Esophagus squamous epithelium (tissue), 5 donors: ENCODE measurements around the gene GATB. TPM values are rescaled to one million over a fixed set of nuclear protein-coding genes. Genes with fewer than 3 reads are reported as not detected.

ENCODE experiments used
- DNase-seq: peaks from one replicate; lab custom pipeline; 2025; lab: John Stamatoyannopoulos, UW
- H3K27ac ChIP-seq, 4 donors: fragments of 200-600 bp; sonication (generic); one replicate each; pipeline ENCODE4 v1.5.1; 2016 to 2019; ENCODE audit warnings: mild to moderate bottlenecking in 1 of 4
- H3K27me3 ChIP-seq, 4 donors: fragments of 200-600 bp; sonication (generic); 1 replicate in 3 of 4; 2 replicates in 1 of 4; pipeline versions ENCODE4 v1.5.1 to v1.6.0; 2017 to 2021; ENCODE audit warnings: antibody characterized with exemption in 1 of 4
- H3K36me3 ChIP-seq, 3 donors: fragments of 200-600 bp; sonication (generic); one replicate each; pipeline ENCODE4 v1.5.1; 2016 to 2019
- H3K4me1 ChIP-seq, 3 donors: fragments of 200-600 bp; sonication (generic); one replicate each; pipeline ENCODE4 v1.5.1; 2017 to 2019
- H3K4me3 ChIP-seq, 4 donors: fragments of 200-600 bp; sonication (generic); 1 replicate in 3 of 4; 2 replicates in 1 of 4; pipeline ENCODE4 v1.5.1; 2016 to 2019; ENCODE audit warnings: mild to moderate bottlenecking in 2 of 4, moderate library complexity in 1 of 4
- H3K9me3 ChIP-seq, 3 donors: fragments of 200-600 bp; sonication (generic); one replicate each; pipeline ENCODE4 v1.5.1; 2016 to 2019
- POLR2A ChIP-seq, 4 donors: fragments of 450-650 bp; IDR thresholded peaks; one replicate each; pipeline ENCODE4 v1.6.1; 2017; ENCODE audit warnings: antibody characterized with exemption in 4 of 4, mild to moderate bottlenecking in 4 of 4, moderate library complexity in 3 of 4
- WGBS, 2 donors: methylation state at CpG; one replicate each; pipeline ENCODE4 v1.1.5; 2018; 5-methylcytosine and 5-hydroxymethylcytosine counted together
- intact Hi-C: fragments of 100-400 bp; cut with DNase I; formaldehyde crosslinking; loops from one replicate; pipeline ENCODE4 v1.15.0; 2022
- total RNA-seq, 4 donors: library from RNA; depleted of rRNA; stranded (reverse); fragments of >200 nt; gene quantifications; one replicate each; pipeline ENCODE4 v1.1.0, GENCODE V29; 2016
- TF ChIP-seq, protein P1 (sequence below), 6 experiments: fragments of 450-650 bp in 4 of 6; fragments of 200-600 bp in 2 of 6; sonication (generic) in 2 of 6; IDR thresholded peaks; one replicate each; pipeline ENCODE4 v1.5.1; 2016 to 2019; ENCODE audit warnings: antibody characterized with exemption in 6 of 6, mild to moderate bottlenecking in 4 of 6, moderate library complexity in 4 of 6
- donor health status: DM: yes; HTN: yes; CAD: no.

Gene GATB
- total RNA-seq, 4 donors from 2014 or later, result 13.4 to 29.8 (median 24.2) TPM

DNA sequence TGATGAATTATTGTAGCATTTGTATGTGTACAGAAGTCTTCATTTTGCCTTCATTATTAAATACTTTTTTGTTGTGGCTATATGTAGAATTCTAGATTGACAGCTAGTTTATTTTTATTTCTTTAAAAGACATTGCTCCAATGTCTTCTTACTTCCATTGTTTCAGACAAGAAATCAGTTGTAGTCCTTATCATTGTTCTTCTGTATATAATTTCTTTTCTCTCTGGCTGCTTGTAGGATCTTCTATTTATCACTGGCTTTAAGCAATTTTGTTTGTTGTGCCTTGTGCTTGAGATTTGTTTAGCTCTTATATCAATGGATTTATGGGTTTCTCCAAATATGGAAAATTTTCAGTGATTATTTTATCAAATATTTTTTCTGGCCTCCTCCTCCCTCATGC is 13.5 kb upstream of the GATB start:
- DNase-seq, result no peak

DNA sequence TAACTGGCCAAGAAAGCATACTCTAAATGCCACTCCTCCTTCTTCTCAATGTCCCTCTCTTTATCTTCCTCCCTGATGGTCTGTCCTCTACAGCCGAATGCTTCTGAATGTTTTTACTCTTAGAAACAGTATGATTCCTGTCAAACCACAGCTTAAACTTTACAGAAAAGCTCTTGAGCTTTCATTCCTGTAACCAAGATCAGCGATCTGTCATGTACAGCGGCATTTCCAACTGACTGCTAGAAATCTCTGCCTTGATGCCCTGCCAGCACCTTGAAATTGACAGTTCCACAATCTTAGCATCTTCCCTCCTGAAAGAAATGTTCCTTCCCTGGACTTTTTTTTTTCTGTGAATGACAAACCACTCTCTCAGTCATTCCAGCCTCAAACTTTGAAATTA is 11.5 kb upstream of the GATB start:
- H3K9me3 ChIP-seq, result peaks cover 0 to 16% (median 10%) of the 10 kb centered on the region in 3 donors
- no peak for DNase-seq
- WGBS, 2 donors, result 81 to 91% methylated on average over 3 of the region's 3 CpGs
- no peak overlapping the region for H3K4me3 ChIP-seq
- no peaks in the 10 kb centered on the region for H3K36me3 ChIP-seq
- intact Hi-C loops, result no loop called here
- TF ChIP-seq, protein P1, sequence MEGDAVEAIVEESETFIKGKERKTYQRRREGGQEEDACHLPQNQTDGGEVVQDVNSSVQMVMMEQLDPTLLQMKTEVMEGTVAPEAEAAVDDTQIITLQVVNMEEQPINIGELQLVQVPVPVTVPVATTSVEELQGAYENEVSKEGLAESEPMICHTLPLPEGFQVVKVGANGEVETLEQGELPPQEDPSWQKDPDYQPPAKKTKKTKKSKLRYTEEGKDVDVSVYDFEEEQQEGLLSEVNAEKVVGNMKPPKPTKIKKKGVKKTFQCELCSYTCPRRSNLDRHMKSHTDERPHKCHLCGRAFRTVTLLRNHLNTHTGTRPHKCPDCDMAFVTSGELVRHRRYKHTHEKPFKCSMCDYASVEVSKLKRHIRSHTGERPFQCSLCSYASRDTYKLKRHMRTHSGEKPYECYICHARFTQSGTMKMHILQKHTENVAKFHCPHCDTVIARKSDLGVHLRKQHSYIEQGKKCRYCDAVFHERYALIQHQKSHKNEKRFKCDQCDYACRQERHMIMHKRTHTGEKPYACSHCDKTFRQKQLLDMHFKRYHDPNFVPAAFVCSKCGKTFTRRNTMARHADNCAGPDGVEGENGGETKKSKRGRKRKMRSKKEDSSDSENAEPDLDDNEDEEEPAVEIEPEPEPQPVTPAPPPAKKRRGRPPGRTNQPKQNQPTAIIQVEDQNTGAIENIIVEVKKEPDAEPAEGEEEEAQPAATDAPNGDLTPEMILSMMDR (IDR thresholded peaks at IDR 0.05), result no peak
- no peak for TF ChIP-seq POLR2A (IDR thresholded peaks at IDR 0.05)
- no peak overlapping the region for H3K27ac ChIP-seq
- H3K4me1 ChIP-seq, result no peaks in the 10 kb centered on the region
- peaks cover 0 to 3% (median 0%) of the 10 kb centered on the region in 4 donors for H3K27me3 ChIP-seq

More for the DNA sequence above, 13.5 kb upstream of the GATB start:
- Histone ChIP-seq H3K4me1 (no peaks in the 10 kb centered on the region), H3K36me3 (no peaks in the 10 kb centered on the region), H3K27ac (no peak overlapping the region), H3K9me3 (peaks cover 0 to 16% (median 10%) of the 10 kb centered on the region in 3 donors), H3K4me3 (no peak overlapping the region), H3K27me3 (peaks cover 0 to 3% (median 0%) of the 10 kb centered on the region in 4 donors)
- TF ChIP-seq, protein P1 (IDR thresholded peaks at IDR 0.05), result no peak
- no peak for TF ChIP-seq POLR2A (IDR thresholded peaks at IDR 0.05)
- intact Hi-C loops, result no loop called here

DNA sequence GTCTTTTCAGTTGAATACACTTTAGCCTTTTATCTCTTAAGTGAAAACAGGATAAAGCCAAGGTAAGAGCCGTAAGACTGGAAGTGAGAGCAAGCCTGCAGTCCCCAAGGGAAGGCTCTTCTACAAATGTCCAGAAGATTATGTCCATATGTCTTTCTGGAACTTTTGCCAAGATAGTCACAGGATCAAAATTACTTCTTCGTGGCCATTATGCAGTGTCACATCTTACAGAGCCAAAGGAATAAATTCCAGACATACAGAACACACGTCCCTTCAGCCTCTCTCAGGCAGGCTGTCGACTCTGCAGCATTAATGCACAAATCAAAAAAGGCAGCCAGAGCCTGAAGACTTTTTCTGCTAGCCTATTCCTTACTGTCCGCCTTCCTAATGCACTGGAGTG is 10.9 kb upstream of the GATB start:
- intact Hi-C loops, result no loop called here
- TF ChIP-seq, protein P1 (IDR thresholded peaks at IDR 0.05), result no peak
- no peak for TF ChIP-seq POLR2A (IDR thresholded peaks at IDR 0.05)
- H3K27me3 ChIP-seq, result peaks cover 0 to 3% (median 0%) of the 10 kb centered on the region in 4 donors
- no peak overlapping the region for H3K4me3 ChIP-seq
- no peaks in the 10 kb centered on the region for H3K36me3 ChIP-seq
- DNase-seq, result no peak
- H3K27ac ChIP-seq, result no peak overlapping the region
- H3K4me1 ChIP-seq, result no peaks in the 10 kb centered on the region
- 48 to 50% methylated on average over 5 of the region's 5 CpGs for WGBS, 2 donors
- H3K9me3 ChIP-seq, result peaks cover 0 to 16% (median 10%) of the 10 kb centered on the region in 3 donors

DNA sequence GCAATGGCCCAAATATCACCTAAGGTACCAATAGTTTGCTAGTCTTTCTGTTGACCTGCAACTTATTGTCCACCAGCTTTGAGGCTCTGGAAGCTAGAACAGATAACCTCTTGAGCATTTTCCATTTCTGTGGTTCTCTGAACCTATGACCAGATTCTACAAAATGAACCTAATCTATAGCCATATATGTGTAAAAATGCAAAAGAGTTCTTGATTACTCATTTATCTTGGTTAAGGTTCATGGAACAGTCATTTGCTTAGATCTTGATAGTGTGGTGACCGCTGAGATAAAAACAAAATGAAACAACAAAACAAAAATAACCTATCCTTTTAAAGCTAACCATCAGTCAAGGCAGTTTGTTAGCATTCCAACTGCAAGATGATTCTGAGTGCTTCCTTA is 9.3 kb upstream of the GATB start:
- intact Hi-C loops, result no loop called here
- no peaks in the 10 kb centered on the region for H3K36me3 ChIP-seq

DNA sequence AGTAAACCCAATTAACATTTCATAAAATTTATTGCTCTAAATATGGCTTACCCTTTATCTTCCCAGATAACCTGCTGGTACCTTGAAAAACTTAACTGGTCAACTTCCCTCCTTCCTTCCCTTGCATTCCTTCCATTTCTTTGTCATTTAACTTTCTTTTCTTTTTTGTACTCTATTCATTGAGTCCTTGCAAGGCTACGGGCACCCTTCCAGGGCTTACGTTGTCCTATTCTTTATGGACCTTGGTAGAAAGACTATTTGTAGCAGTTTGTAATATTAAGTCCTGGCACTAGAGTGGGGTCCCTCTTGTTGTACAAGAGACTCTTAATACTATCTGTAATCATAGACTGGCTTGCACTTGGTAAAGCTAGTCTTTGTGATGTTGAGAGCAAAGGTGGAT is 8.0 kb upstream of the GATB start:
- WGBS, 2 donors, result 87 to 94% methylated on average over 2 of the region's 2 CpGs
- intact Hi-C loops, result no loop called here

More for the DNA sequence above, 9.3 kb upstream of the GATB start:
- Histone ChIP-seq H3K27me3 (peaks cover 0 to under 1% (median 0%) of the 10 kb centered on the region in 4 donors), H3K9me3 (peaks cover 0 to 14% (median 8%) of the 10 kb centered on the region in 3 donors), H3K4me3 (no peak overlapping the region), H3K27ac (no peak overlapping the region), H3K4me1 (no peaks in the 10 kb centered on the region)
- DNase-seq, result no peak
- WGBS, 2 donors, result 54 to 82% methylated on average over 1 of the region's 1 CpG
- TF ChIP-seq, protein P1 (IDR thresholded peaks at IDR 0.05), result no peak
- TF ChIP-seq POLR2A (IDR thresholded peaks at IDR 0.05), result no peak

More for the DNA sequence above, 8.0 kb upstream of the GATB start:
- Histone ChIP-seq H3K4me1 (no peaks in the 10 kb centered on the region), H3K4me3 (no peak overlapping the region), H3K36me3 (no peaks in the 10 kb centered on the region), H3K27me3 (peaks cover 0 to 9% (median 0%) of the 10 kb centered on the region in 4 donors), H3K27ac (no peak overlapping the region), H3K9me3 (peaks cover 0 to under 1% (median 0%) of the 10 kb centered on the region in 3 donors)
- no peak for DNase-seq
- TF ChIP-seq, protein P1 (IDR thresholded peaks at IDR 0.05), result no peak
- TF ChIP-seq POLR2A (IDR thresholded peaks at IDR 0.05), result no peak
